Measurements from ENCODE around the gene BICRAL.
"Not testable (repeated sequence)": the region's sequence is repeated elsewhere in the genome, so short reads cannot be mapped to it uniquely, and the experiment has no call there.

BICRAL gene

GRCh38 chr6:42756722-42757121, 25.1 kb upstream of the BICRAL start:
- H3K36me3 Mint-ChIP-seq (ENCODE audit: low read depth): peaks cover 16% of the 10 kb centered on the region
- no peaks in the 10 kb centered on the region for H3K9me3 Mint-ChIP-seq
- no peaks in the 10 kb centered on the region for H3K27me3 Mint-ChIP-seq
- peaks cover 4% of the 10 kb centered on the region for H3K4me1 Mint-ChIP-seq (ENCODE audit: low read depth)
- H3K4me3 Mint-ChIP-seq: no peak overlapping the region
- H3K27ac Mint-ChIP-seq: no peak overlapping the region

DNA sequence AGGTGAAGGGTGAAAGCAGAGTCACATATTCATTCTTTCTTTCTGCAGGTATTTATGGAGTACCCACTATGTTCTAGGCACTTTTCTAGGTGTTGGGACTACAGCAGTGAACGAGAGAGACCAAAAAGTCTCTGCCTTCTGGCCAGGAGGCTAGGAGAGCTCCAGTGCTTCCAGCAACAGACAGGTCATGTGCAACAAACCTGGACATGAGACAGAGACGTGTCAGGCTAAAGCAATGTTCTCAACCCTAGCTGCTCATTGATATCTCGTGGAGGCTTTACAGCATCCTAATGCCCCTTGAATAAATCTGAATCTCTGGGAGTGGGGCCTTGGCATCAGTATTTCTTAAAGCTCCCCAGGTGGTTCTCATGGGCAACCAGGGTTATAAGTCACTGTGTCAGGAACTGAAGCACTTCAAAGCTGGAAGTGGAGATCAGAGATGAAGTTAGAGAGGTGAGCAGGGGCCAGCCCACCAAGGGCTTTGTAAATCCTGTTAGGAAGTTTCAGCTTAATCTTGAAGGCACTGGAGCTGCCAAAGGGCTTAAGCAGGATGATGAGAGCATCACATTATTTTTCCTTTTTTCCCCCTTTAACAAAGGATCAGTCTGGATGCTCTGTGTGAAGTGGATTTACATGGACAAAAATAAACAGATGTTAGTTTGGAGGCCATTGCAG, 23.0 kb upstream of the BICRAL start:
- no peak overlapping the region for H3K4me3 Mint-ChIP-seq
- H3K27ac Mint-ChIP-seq: no peak overlapping the region
- no peaks in the 10 kb centered on the region for H3K9me3 Mint-ChIP-seq
- no peaks in the 10 kb centered on the region for H3K27me3 Mint-ChIP-seq
- peaks cover 16% of the 10 kb centered on the region for H3K36me3 Mint-ChIP-seq (ENCODE audit: low read depth)
- H3K4me1 Mint-ChIP-seq (ENCODE audit: low read depth): no peaks in the 10 kb centered on the region

GRCh38 chr6:42761287-42762067, 20.4 kb upstream of the BICRAL start:
- H3K27ac Mint-ChIP-seq: no peak overlapping the region
- H3K27me3 Mint-ChIP-seq: no peaks in the 10 kb centered on the region
- no peak overlapping the region for H3K4me3 Mint-ChIP-seq
- no peaks in the 10 kb centered on the region for H3K9me3 Mint-ChIP-seq
- H3K4me1 Mint-ChIP-seq (ENCODE audit: low read depth): peaks cover 4% of the 10 kb centered on the region
- peaks cover 22% of the 10 kb centered on the region for H3K36me3 Mint-ChIP-seq (ENCODE audit: low read depth)

DNA sequence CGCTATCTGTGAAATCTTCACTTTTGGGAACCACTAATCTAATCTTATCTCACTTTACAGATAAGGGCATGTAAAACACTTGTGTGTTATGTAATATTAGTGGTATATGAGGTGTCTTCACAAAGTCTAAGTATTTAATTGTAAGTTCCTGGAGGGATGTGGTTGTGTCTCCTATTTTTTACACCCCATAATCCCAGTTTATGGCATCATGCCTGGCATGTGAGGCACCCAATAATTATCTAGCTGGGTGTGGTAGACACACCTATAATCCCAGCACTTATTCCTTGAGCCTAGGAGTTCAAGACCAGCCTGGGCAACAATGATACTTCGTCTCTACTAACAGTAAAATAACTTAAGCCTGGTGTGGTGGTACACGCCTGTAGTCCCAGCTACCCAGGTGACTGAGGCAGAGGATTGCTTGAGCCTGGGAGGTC, 19.4 kb upstream of the BICRAL start:
- H3K27me3 Mint-ChIP-seq: no peaks in the 10 kb centered on the region
- no peaks in the 10 kb centered on the region for H3K9me3 Mint-ChIP-seq
- H3K36me3 Mint-ChIP-seq (ENCODE audit: low read depth): peaks cover 22% of the 10 kb centered on the region
- no peak overlapping the region for H3K4me3 Mint-ChIP-seq
- H3K4me1 Mint-ChIP-seq (ENCODE audit: low read depth): peaks cover 6% of the 10 kb centered on the region
- no peak overlapping the region for H3K27ac Mint-ChIP-seq

DNA sequence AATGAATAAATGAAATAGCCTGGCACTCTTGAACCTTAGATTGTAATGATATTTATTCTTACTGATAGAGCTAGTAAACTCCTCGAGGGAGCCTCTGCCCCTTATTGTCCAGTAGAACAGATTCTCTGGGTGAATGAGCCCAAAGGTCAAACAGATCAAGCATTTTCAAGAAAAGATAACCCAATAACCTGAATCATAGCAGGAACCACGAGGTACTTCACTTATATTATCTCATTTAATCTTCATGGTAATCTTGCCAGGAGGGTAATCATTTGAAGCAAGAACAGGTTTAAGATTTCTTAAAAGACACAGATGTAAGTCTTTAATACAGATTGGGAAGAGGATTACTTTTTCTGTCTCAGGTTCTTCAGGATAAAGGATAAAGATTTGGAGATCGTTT, 18.9 kb upstream of the BICRAL start:
- Mint-ChIP-seq H3K4me1 (ENCODE audit: low read depth) (peaks cover 9% of the 10 kb centered on the region), H3K36me3 (ENCODE audit: low read depth) (peaks cover 17% of the 10 kb centered on the region), H3K27ac (no peak overlapping the region), H3K4me3 (no peak overlapping the region), H3K9me3 (no peaks in the 10 kb centered on the region), H3K27me3 (no peaks in the 10 kb centered on the region)

GRCh38 chr6:42764911-42765648, 16.8 kb upstream of the BICRAL start:
- Mint-ChIP-seq H3K27ac (no peak overlapping the region), H3K4me1 (ENCODE audit: low read depth) (peaks cover 16% of the 10 kb centered on the region), H3K4me3 (no peak overlapping the region), H3K27me3 (no peaks in the 10 kb centered on the region), H3K9me3 (no peaks in the 10 kb centered on the region), H3K36me3 (ENCODE audit: low read depth) (peaks cover 11% of the 10 kb centered on the region)

- H3K9me3 Mint-ChIP-seq: no peaks in the 10 kb centered on the region
- H3K27me3 Mint-ChIP-seq: no peaks in the 10 kb centered on the region
- no peak overlapping the region for H3K4me3 Mint-ChIP-seq
- H3K36me3 Mint-ChIP-seq (ENCODE audit: low read depth): peaks cover 11% of the 10 kb centered on the region
- H3K4me1 Mint-ChIP-seq (ENCODE audit: low read depth): peaks cover 26% of the 10 kb centered on the region
- no peak overlapping the region for H3K27ac Mint-ChIP-seq
Observed at GRCh38 chr6:42766163-42766670, 15.6 kb upstream of the BICRAL start.

DNA sequence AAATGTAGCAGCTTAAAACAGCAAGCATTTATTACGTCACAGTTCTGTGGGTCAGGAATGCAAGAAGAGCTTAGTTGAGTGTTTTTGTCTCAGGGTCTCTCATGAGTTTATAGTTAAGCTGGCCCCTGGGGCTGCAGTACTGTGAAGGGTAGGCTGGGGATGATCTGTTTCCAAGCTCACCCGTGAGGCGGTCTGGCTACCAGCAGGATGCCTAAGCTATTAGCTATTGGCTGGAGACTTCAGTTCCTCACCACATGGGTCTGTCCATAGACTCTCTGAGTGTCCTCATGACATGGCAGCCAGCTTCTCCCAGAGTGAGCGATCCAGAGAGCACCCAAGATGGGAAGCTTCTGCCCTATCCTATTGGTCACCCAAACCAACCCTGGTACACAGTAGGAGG, 12.8 kb upstream of the BICRAL start:
- Mint-ChIP-seq H3K4me3 (no peak overlapping the region), H3K36me3 (ENCODE audit: low read depth) (peaks cover 11% of the 10 kb centered on the region), H3K27me3 (no peaks in the 10 kb centered on the region), H3K9me3 (no peaks in the 10 kb centered on the region), H3K4me1 (ENCODE audit: low read depth) (peaks cover 49% of the 10 kb centered on the region), H3K27ac (no peak overlapping the region)

- Mint-ChIP-seq H3K27me3 (no peaks in the 10 kb centered on the region), H3K9me3 (no peaks in the 10 kb centered on the region), H3K27ac (no peak overlapping the region), H3K36me3 (ENCODE audit: low read depth) (peaks cover 11% of the 10 kb centered on the region), H3K4me3 (no peak overlapping the region), H3K4me1 (ENCODE audit: low read depth) (peaks cover 57% of the 10 kb centered on the region)
Observed at GRCh38 chr6:42769836-42770235, 12.0 kb upstream of the BICRAL start.

DNA sequence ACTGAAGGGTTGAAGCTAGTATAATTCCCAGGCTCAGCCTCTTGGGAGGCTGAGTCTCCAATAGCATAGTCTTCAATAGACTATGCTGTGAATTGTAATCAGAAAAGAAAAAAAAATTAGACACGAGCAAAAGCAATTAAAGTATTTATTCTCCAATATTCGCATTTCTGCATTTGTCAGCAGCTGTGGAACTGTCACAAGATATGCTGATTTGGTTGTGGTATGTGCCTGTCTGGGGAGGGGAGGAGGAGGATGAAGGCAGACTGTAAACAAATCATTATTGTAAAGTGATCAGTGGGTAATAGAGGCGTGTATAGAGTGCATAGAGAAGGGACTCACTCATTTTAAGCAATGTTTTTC, 10.1 kb upstream of the BICRAL start:
- Mint-ChIP-seq H3K4me3 (peak overlapping the region; percentile 69), H3K27ac (peak overlapping the region; percentile 96), H3K4me1 (ENCODE audit: low read depth) (peaks cover 71% of the 10 kb centered on the region), H3K27me3 (no peaks in the 10 kb centered on the region), H3K9me3 (no peaks in the 10 kb centered on the region), H3K36me3 (ENCODE audit: low read depth) (peaks cover 5% of the 10 kb centered on the region)

- peaks cover 85% of the 10 kb centered on the region for H3K4me1 Mint-ChIP-seq (ENCODE audit: low read depth)
- no peaks in the 10 kb centered on the region for H3K9me3 Mint-ChIP-seq
- H3K36me3 Mint-ChIP-seq (ENCODE audit: low read depth): peaks cover 5% of the 10 kb centered on the region
- H3K4me3 Mint-ChIP-seq: peak overlapping the region; percentile 79
- no peaks in the 10 kb centered on the region for H3K27me3 Mint-ChIP-seq
- peak overlapping the region; percentile 97 for H3K27ac Mint-ChIP-seq
Observed at GRCh38 chr6:42774201-42774600, 7.7 kb upstream of the BICRAL start.

DNA sequence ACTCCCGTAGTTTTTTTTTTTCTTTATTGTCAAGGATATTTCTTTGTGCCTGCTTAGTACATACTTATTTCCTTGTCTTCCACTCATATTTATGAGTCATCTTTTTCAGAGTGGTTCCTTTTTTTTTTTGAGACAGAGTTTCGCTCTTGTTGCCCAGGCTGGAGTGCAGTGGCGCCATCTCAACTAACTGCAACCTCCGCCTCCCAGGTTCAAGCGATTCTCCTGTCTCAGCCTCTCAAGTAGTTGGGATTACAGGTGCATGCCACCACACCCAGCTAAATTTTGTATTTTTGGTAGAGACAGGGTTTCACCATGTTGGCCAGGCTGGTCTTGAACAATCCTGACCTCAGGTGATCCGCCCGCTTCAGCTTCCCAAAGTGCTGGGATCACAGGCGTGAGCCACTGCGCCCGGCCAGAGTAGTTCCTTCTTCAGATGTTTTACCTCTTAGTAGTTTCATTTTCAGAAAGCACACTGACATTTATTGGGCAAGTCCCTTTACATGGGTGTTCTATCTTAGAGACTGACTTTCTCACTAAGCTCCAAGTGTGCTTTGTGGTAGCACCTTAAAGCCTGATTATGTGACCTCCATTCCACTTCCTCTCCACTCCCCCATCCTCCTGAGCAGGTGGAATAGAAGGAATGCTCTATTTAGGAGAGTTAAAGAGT, 6.9 kb upstream of the BICRAL start:
- H3K36me3 Mint-ChIP-seq (ENCODE audit: low read depth); H3K27me3 Mint-ChIP-seq; H3K9me3 Mint-ChIP-seq: not testable (repeated sequence)
- Mint-ChIP-seq H3K4me3 (peak overlapping the region; percentile 79), H3K27ac (peak overlapping the region; percentile 97), H3K4me1 (ENCODE audit: low read depth) (peaks cover 87% of the 10 kb centered on the region)

GRCh38 chr6:42777126-42777822, 4.6 kb upstream of the BICRAL start:
- H3K36me3 Mint-ChIP-seq (ENCODE audit: low read depth): no peaks in the 10 kb centered on the region
- peak overlapping the region; percentile 12 for H3K4me3 Mint-ChIP-seq
- H3K4me1 Mint-ChIP-seq (ENCODE audit: low read depth): peaks cover 78% of the 10 kb centered on the region
- H3K27ac Mint-ChIP-seq: peak overlapping the region; percentile 74
- no peaks in the 10 kb centered on the region for H3K9me3 Mint-ChIP-seq
- no peaks in the 10 kb centered on the region for H3K27me3 Mint-ChIP-seq

DNA sequence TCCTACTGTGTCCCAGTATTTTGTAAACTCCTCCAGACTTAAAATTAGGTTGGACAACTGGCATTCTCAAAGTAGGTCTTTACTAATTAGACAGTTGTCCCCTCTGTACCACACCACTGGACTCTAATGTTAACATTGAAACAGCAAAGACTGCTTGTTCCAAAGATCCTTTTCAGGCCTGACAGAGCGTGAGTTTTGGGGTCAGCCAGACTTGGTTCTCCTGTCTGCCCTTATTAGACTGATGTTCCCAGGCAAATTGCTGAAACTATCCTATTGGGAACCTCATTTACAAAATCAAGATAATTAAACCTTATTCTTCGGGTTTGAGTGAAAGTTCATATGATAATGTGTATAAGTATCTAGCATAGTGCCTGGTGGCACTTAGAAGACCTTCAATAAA, 3.7 kb upstream of the BICRAL start:
- Mint-ChIP-seq H3K9me3 (no peaks in the 10 kb centered on the region), H3K27me3 (no peaks in the 10 kb centered on the region), H3K4me3 (no peak overlapping the region), H3K4me1 (ENCODE audit: low read depth) (peaks cover 72% of the 10 kb centered on the region), H3K36me3 (ENCODE audit: low read depth) (no peaks in the 10 kb centered on the region), H3K27ac (no peak overlapping the region)
